ENCODE data around the gene BZW1. TPM values are rescaled to one million over a fixed set of nuclear protein-coding genes. Genes with fewer than 3 reads are reported as not detected.
"Not testable (repeated sequence)": the region's sequence is repeated elsewhere in the genome, so short reads cannot be mapped to it uniquely, and the experiment has no call there.

Gene BZW1
- total RNA-seq, 1 donor from 2014 or later = 128 TPM

DNA sequence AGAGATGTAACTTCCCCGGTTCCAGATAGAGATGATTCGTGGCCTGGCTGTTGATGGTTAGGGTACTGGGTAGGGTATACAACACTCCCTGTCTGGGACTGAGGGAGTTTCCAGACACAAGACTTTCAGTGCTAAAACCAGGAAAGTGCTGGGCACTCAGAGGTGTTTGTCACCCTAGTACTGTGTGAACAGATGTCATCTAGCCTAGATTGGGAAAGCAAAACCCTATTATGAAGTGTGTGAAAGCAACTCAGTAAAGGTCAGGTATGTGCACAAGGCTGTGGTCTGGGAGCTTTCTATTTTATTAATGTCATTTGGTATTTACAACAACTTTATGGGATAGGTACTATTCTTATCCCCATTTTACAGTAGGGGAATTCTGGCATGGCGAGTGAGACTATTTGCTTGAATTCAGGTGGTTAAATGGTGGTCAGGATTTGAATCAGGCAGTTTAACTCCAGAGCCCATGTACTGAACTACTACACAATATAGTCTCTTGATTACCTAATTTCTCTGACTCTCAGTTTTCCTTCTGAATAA is 2.6 kb downstream of the BZW1 start:
- Histone ChIP-seq H3K9me3 (no peaks in the 10 kb centered on the region), H3K4me3 (no peak overlapping the region), H3K27ac (no peak overlapping the region), H3K4me1 (peaks cover 42% of the 10 kb centered on the region), H3K27me3 (no peaks in the 10 kb centered on the region), H3K36me3 (peaks cover 0 to 54% of the 10 kb centered on the region in 2 donors)
- intact Hi-C loops (cut with DNase I) = loop anchor here (5.0 kb wide), 1 partner anchor 48 kb away; the partner anchor contains the start of gene CLK1
- DNase-seq (ENCODE audit: extremely low spot score in 2 of 2) = no peak
- TF ChIP-seq CTCF (IDR thresholded peaks at IDR 0.05) = no peak
- no peak for TF ChIP-seq POLR2A (IDR thresholded peaks at IDR 0.05)
- TF ChIP-seq POLR2AphosphoS5 (IDR thresholded peaks at IDR 0.05; ENCODE audit: insufficient read depth in 1 of 2, low read depth in 1 of 2) = no peak

- H3K27me3 ChIP-seq = no peaks in the 10 kb centered on the region
- intact Hi-C loops (cut with DNase I) = loop anchor here (5.0 kb wide), 1 partner anchor 47 kb away; the partner anchor contains the start of gene CLK1
- H3K27ac ChIP-seq = no peak overlapping the region
- H3K9me3 ChIP-seq = no peaks in the 10 kb centered on the region
- peaks cover 0 to 60% of the 10 kb centered on the region in 2 donors for H3K36me3 ChIP-seq
- no peak for DNase-seq (ENCODE audit: extremely low spot score in 2 of 2)
- H3K4me1 ChIP-seq = peaks cover 39% of the 10 kb centered on the region
- no peak overlapping the region for H3K4me3 ChIP-seq
- TF ChIP-seq POLR2A (IDR thresholded peaks at IDR 0.05) (no peak), CTCF (IDR thresholded peaks at IDR 0.05) (no peak), POLR2AphosphoS5 (IDR thresholded peaks at IDR 0.05; ENCODE audit: insufficient read depth in 1 of 2, low read depth in 1 of 2) (no peak)
These were observed 3.2 kb downstream of the BZW1 start for GRCh38 chr2:200814917-200815316.

GRCh38 chr2:200818732-200819131 is 7.0 kb downstream of the BZW1 start:
- H3K4me3 ChIP-seq; DNase-seq (ENCODE audit: extremely low spot score in 2 of 2); H3K27me3 ChIP-seq; H3K27ac ChIP-seq; intact Hi-C loops (cut with DNase I); H3K9me3 ChIP-seq: not testable (repeated sequence)
- Histone ChIP-seq H3K4me1 (peaks cover 15% of the 10 kb centered on the region), H3K36me3 (peaks cover 0 to 79% of the 10 kb centered on the region in 2 donors)

DNA sequence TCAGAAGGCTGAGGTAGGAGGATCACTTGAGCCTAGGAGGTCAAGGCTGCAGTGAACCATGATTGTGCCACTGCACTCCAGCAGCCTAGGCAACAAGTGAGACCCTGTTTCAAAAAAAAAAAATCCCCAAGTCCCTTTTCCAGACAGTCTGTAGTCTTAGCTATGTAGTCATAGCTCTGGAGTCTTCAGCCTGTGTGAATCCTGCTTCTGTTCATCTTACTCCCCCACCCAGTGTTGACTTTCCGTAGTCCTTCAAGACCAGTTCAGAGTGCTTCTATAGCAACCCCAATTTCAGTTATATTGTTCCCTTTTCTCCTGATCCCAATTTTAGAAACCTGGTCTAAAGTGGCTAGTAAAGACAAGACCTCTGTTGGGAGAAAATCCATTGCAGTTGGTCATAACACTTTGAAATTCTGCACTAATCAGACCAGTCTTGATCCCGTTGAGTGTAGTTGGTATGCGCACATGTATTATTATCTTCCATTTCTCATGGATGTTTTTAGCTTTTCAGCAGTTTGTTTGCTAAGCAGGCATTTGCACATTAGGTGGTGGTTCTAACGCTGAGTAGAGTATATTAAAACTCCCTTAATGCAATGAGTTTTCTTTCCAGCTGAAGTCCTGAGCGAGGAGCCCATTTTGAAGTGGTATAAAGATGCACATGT is 9.0 kb downstream of the BZW1 start:
- H3K4me1 ChIP-seq = no peaks in the 10 kb centered on the region
- no peaks in the 10 kb centered on the region for H3K9me3 ChIP-seq
- H3K36me3 ChIP-seq = peaks cover 0 to 67% of the 10 kb centered on the region in 2 donors
- H3K27me3 ChIP-seq = no peaks in the 10 kb centered on the region
- H3K4me3 ChIP-seq = no peak overlapping the region
- intact Hi-C loops (cut with DNase I) = no loop called here
- no peak overlapping the region for H3K27ac ChIP-seq
- DNase-seq (ENCODE audit: extremely low spot score in 2 of 2) = no peak
- TF ChIP-seq CTCF (IDR thresholded peaks at IDR 0.05) = no peak
- no peak for TF ChIP-seq POLR2A (IDR thresholded peaks at IDR 0.05)
- no peak for TF ChIP-seq POLR2AphosphoS5 (IDR thresholded peaks at IDR 0.05; ENCODE audit: insufficient read depth in 1 of 2, low read depth in 1 of 2)

- no peak overlapping the region for H3K27ac ChIP-seq
- H3K4me3 ChIP-seq = no peak overlapping the region
- H3K27me3 ChIP-seq = no peaks in the 10 kb centered on the region
- H3K4me1 ChIP-seq = no peaks in the 10 kb centered on the region
- intact Hi-C loops (cut with DNase I) = no loop called here
- TF ChIP-seq POLR2AphosphoS5 (IDR thresholded peaks at IDR 0.05; ENCODE audit: insufficient read depth in 1 of 2, low read depth in 1 of 2) (no peak), POLR2A (IDR thresholded peaks at IDR 0.05) (no peak), CTCF (IDR thresholded peaks at IDR 0.05) (no peak)
- H3K9me3 ChIP-seq = no peaks in the 10 kb centered on the region
- DNase-seq (ENCODE audit: extremely low spot score in 2 of 2) = no peak
- H3K36me3 ChIP-seq = peaks cover 0 to 56% of the 10 kb centered on the region in 2 donors
These were observed 10.1 kb downstream of the BZW1 start for GRCh38 chr2:200821686-200822245.

Data from vagina (tissue), 2 donors.